NCI-H1105 treated with DMSO at 0.1 percent for 48 hours (cell line): ENCODE data around the gene PLPP3.

ENCODE experiments used
- DNase-seq: peaks from one replicate; lab custom pipeline; 2025; lab: John Stamatoyannopoulos, UW

PLPP3 gene

GRCh38 chr1:56576880-56577405 is 2.4 kb downstream of the PLPP3 start:
- no peak for DNase-seq

- no peak for DNase-seq
Measured at GRCh38 chr1:56575865-56576264, 3.5 kb downstream of the PLPP3 start.

- DNase-seq: no peak
Measured at GRCh38 chr1:56574794-56575193, 4.6 kb downstream of the PLPP3 start.

GRCh38 chr1:56573311-56573710 is 6.1 kb downstream of the PLPP3 start:
- DNase-seq: no peak

GRCh38 chr1:56572334-56573050 is 6.9 kb downstream of the PLPP3 start:
- DNase-seq: no peak

- no peak for DNase-seq
Measured at GRCh38 chr1:56571448-56571847, 7.9 kb downstream of the PLPP3 start.

GRCh38 chr1:56570924-56571372 is 8.4 kb downstream of the PLPP3 start:
- DNase-seq: no peak

- DNase-seq: no peak
Measured at GRCh38 chr1:56569661-56570060, 9.7 kb downstream of the PLPP3 start.

- DNase-seq: no peak
Measured at GRCh38 chr1:56566994-56567393, 12.4 kb downstream of the PLPP3 start.

- DNase-seq: no peak
Measured at GRCh38 chr1:56566061-56566744, 13.2 kb downstream of the PLPP3 start.

- no peak for DNase-seq
Measured at GRCh38 chr1:56564615-56565014, 14.7 kb downstream of the PLPP3 start.

GRCh38 chr1:56563568-56563967 is 15.8 kb downstream of the PLPP3 start:
- DNase-seq: no peak

- DNase-seq: no peak
Measured at GRCh38 chr1:56562891-56563452, 16.4 kb downstream of the PLPP3 start.

GRCh38 chr1:56561227-56562019 is 17.9 kb downstream of the PLPP3 start:
- no peak for DNase-seq

- no peak for DNase-seq
Measured at GRCh38 chr1:56557746-56558145, 21.6 kb downstream of the PLPP3 start.

GRCh38 chr1:56555448-56555847 is 23.9 kb downstream of the PLPP3 start:
- DNase-seq: no peak

- DNase-seq: no peak
Measured at GRCh38 chr1:56553046-56553445, 26.3 kb downstream of the PLPP3 start.

- no peak for DNase-seq
Measured at GRCh38 chr1:56552349-56552748, 27.0 kb downstream of the PLPP3 start.

GRCh38 chr1:56551691-56552090 is 27.7 kb downstream of the PLPP3 start:
- peak; percentile 93 for DNase-seq

- DNase-seq: no peak
Measured at GRCh38 chr1:56550859-56551188, 28.5 kb downstream of the PLPP3 start.

- DNase-seq: no peak
Measured at GRCh38 chr1:56550138-56550858, 29.1 kb downstream of the PLPP3 start.

GRCh38 chr1:56548571-56548970 is 30.8 kb downstream of the PLPP3 start:
- no peak for DNase-seq
